HCT116 (cell line): ENCODE results near the gene ZC2HC1C. TPM values are rescaled to one million over a fixed set of nuclear protein-coding genes. Genes with fewer than 3 reads are reported as not detected.

Experiments
- ATAC-seq: fragments of 200-7000 bp; cut with Tn5 transposase; 2 replicates; pipeline ENCODE4 v1.9.1; 2020; ENCODE audit warnings: mild to moderate bottlenecking, moderate library complexity
- BruUV-seq: library from RNA; stranded (reverse); fragments of 400-500 nt; replicated peaks from 2 replicates; lab custom pipeline; 2021; lab: Mats Ljungman, UMichigan
- CTCF ChIA-PET: fragments of 300-600 bp; sonication (Branson Sonifier 250); formaldehyde crosslinking; loops from one replicate; lab custom pipeline; 2021; ENCODE audit warnings: antibody characterized with exemption; lab: Charles Lee
- POLR2A ChIA-PET: fragments of 300-600, 350-600 bp; sonication (Branson Sonifier 250); formaldehyde crosslinking; loops from one replicate; lab custom pipeline; 2021; ENCODE audit warnings: antibody characterized with exemption; lab: Charles Lee
- RAD21 ChIA-PET, 2 experiments: fragments of 300-600 bp; sonication (Branson Sonifier 250); formaldehyde crosslinking; loops; one replicate each; lab custom pipeline; 2023; ENCODE audit warnings: low total read pairs in 2 of 2; ENCODE audit not compliant: uncharacterized antibody in 2 of 2, unreplicated experiment in 2 of 2, low non-redundant PET in 1 of 2; lab: Charles Lee
- DNase-seq: peaks from one replicate; pipeline ENCODE4 v3.0.0-alpha.2; 2010; ENCODE audit warnings: low read depth, low spot score
- H2AFZ ChIP-seq: fragments of 200-600 bp; shearing (Covaris generic), sonication (generic); 2 replicates; pipeline ENCODE4 v1.6.1; 2017; ENCODE audit warnings: low read depth, mixed run types, mixed read lengths, antibody characterized with exemption, low read length; ENCODE audit not compliant: poor library complexity, severe bottlenecking
- H3K27ac ChIP-seq: 2 replicates; pipeline ENCODE4 v1.5.1; 2012; ENCODE audit warnings: low read depth, low read length
- H3K27me3 ChIP-seq: fragments of 200-600 bp; sonication (generic); 2 replicates; pipeline ENCODE4 v1.6.1; 2016; ENCODE audit warnings: mixed run types, low read length, mixed read lengths; ENCODE audit not compliant: insufficient read depth
- H3K36me3 ChIP-seq, 2 experiments: fragments of 200-500 bp in 1 of 2; fragments of 200-600 bp in 1 of 2; sonication (Bioruptor generic) in 1 of 2; sonication (generic) in 1 of 2; 2 replicates each; pipeline versions ENCODE4 v1.5.1 to v1.6.1; 2014 to 2016; ENCODE audit warnings: low read length in 2 of 2, inconsistent platforms in 1 of 2, mixed read lengths in 1 of 2, mixed run types in 1 of 2; ENCODE audit not compliant: insufficient read depth in 2 of 2, control insufficient read depth in 1 of 2
- H3K4me1 ChIP-seq, 2 experiments: fragments of 200-600 bp in 1 of 2; sonication (generic) in 1 of 2; 2 replicates each; pipeline versions ENCODE4 v1.5.1 to v1.6.1; 2012 to 2017; ENCODE audit warnings: low read length in 2 of 2, inconsistent platforms in 1 of 2, mild to moderate bottlenecking in 1 of 2, mixed read lengths in 1 of 2, mixed run types in 1 of 2, moderate library complexity in 1 of 2; ENCODE audit not compliant: insufficient read depth in 2 of 2, control insufficient read depth in 1 of 2
- H3K4me2 ChIP-seq: fragments of 200-600 bp; sonication (generic); 2 replicates; pipeline ENCODE4 v1.6.1; 2017; ENCODE audit warnings: mixed run types, low read length, mixed read lengths
- H3K4me3 ChIP-seq, 2 experiments: fragments of 200-600 bp in 1 of 2; sonication (generic) in 1 of 2; replicated peaks in 1 of 2; 2 replicates each; pipeline ENCODE4 v1.5.1; 2011 to 2016; ENCODE audit warnings: low read length in 2 of 2, control low read depth in 1 of 2, low read depth in 1 of 2, mild to moderate bottlenecking in 1 of 2, mixed read lengths in 1 of 2, mixed run types in 1 of 2
- H3K79me2 ChIP-seq: fragments of 200-600 bp; sonication (generic); 2 replicates; pipeline ENCODE4 v1.6.1; 2017; ENCODE audit warnings: mild to moderate bottlenecking, mixed run types, low read length, moderate library complexity, mixed read lengths; ENCODE audit not compliant: insufficient read depth
- H3K9ac ChIP-seq: fragments of 200-600 bp; sonication (generic); 2 replicates; pipeline ENCODE4 v1.6.1; 2016; ENCODE audit warnings: low read length, mixed read lengths
- H3K9me2 ChIP-seq: fragments of 200-600 bp; sonication (generic), shearing (Covaris generic); 2 replicates; pipeline ENCODE4 v1.6.1; 2017; ENCODE audit warnings: mixed run types, mild to moderate bottlenecking, moderate library complexity; ENCODE audit not compliant: insufficient read depth
- H3K9me3 ChIP-seq, 2 experiments: fragments of 200-500 bp in 1 of 2; fragments of 200-600 bp in 1 of 2; sonication (Bioruptor generic) in 1 of 2; sonication (generic) in 1 of 2; 2 replicates each; pipeline ENCODE4 v1.6.1; 2014 to 2017; ENCODE audit warnings: low read length in 2 of 2, mixed read lengths in 2 of 2, inconsistent platforms in 1 of 2, low read depth in 1 of 2, mild to moderate bottlenecking in 1 of 2, mixed run types in 1 of 2, moderate library complexity in 1 of 2; ENCODE audit not compliant: control insufficient read depth in 1 of 2, insufficient read depth in 1 of 2
- H4K20me1 ChIP-seq: fragments of 200-600 bp; sonication (generic), shearing (Covaris generic); 2 replicates; pipeline ENCODE4 v1.6.1; 2017; ENCODE audit warnings: mixed run types, mild to moderate bottlenecking, moderate library complexity; ENCODE audit not compliant: insufficient read depth
- ATF3 ChIP-seq: IDR thresholded peaks from 2 replicates; pipeline ENCODE4 v1.6.1; 2012
- ELF1 ChIP-seq: IDR thresholded peaks from 2 replicates; pipeline ENCODE4 v1.6.1; 2012; ENCODE audit warnings: low read depth, borderline replicate concordance
- EZH2 ChIP-seq: fragments of 200-600 bp; sonication (generic); IDR thresholded peaks from 2 replicates; pipeline ENCODE4 v1.6.1; 2017; ENCODE audit warnings: antibody characterized with exemption, mixed run types
- EZH2phosphoT487 ChIP-seq: fragments of 200-600 bp; IDR thresholded peaks from 2 replicates; pipeline ENCODE4 v1.6.1; 2018; ENCODE audit warnings: antibody characterized with exemption, borderline replicate concordance
- MAX ChIP-seq: IDR thresholded peaks from 2 replicates; pipeline ENCODE4 v1.6.1; 2012
- RAD21 ChIP-seq: IDR thresholded peaks from 2 replicates; pipeline ENCODE4 v1.6.1; 2012; ENCODE audit warnings: low read depth, mild to moderate bottlenecking
- REST ChIP-seq: IDR thresholded peaks from 2 replicates; pipeline ENCODE4 v1.6.1; 2012; ENCODE audit warnings: low read depth
- TCF7L2 ChIP-seq: IDR thresholded peaks from 2 replicates; pipeline ENCODE4 v1.7.0; 2011; ENCODE audit warnings: borderline replicate concordance, inconsistent platforms; ENCODE audit not compliant: insufficient read depth, insufficient read length; ENCODE audit errors: extremely low read depth
- YY1 ChIP-seq: IDR thresholded peaks from 2 replicates; pipeline ENCODE4 v1.6.1; 2011; ENCODE audit warnings: low read length, low read depth, moderate library complexity, mild to moderate bottlenecking; ENCODE audit not compliant: insufficient replicate concordance; ENCODE audit errors: extremely low read depth
- ZNF274 ChIP-seq: fragments of 200-500 bp; sonication (Bioruptor generic); IDR thresholded peaks from 2 replicates; pipeline ENCODE4 v1.6.1; 2014; ENCODE audit warnings: mild to moderate bottlenecking, low read depth, low read length, inconsistent platforms
- intact Hi-C: fragments of 100-400 bp; cut with micrococcal nuclease; formaldehyde crosslinking; loops from 2 replicates; pipeline ENCODE4 v1.10.0; 2022
- total RNA-seq: library from RNA; stranded (reverse); gene quantifications from one replicate; pipeline ENCODE4 v1.2.1, GENCODE V29; 2021; ENCODE audit not compliant: unreplicated experiment

Gene ZC2HC1C
- total RNA-seq, 1 experiment from 2014 or later = 0.98 TPM

- intact Hi-C loops = no loop called here
- Histone ChIP-seq H3K9me2 (no peaks in the 10 kb centered on the region), H3K4me3 (no peak overlapping the region), H3K36me3 (peaks cover 20 to 26% of the 10 kb centered on the region in 2 experiments), H3K27ac (no peak overlapping the region), H3K79me2 (peaks cover 10% of the 10 kb centered on the region), H3K27me3 (no peaks in the 10 kb centered on the region), H3K4me2 (no peak overlapping the region), H3K9me3 (no peaks in the 10 kb centered on the region), H2AFZ (no peak overlapping the region), H3K9ac (no peak overlapping the region), H4K20me1 (no peaks in the 10 kb centered on the region), H3K4me1 (peaks cover 21 to 23% of the 10 kb centered on the region in 2 experiments)
- ATAC-seq = no peak
- no TSS peak for BruUV-seq
- no peak for DNase-seq
- RAD21 ChIA-PET = no interaction called here
- TF ChIP-seq YY1 (no peak), ZNF274 (no peak), REST (no peak), MAX (no peak), ATF3 (no peak), RAD21 (no peak), EZH2 (no peak), EZH2phosphoT487 (no peak), ELF1 (no peak), TCF7L2 (no peak)
- CTCF ChIA-PET = no interaction called here
- POLR2A ChIA-PET = interaction anchor here (0.6 kb wide), 1 partner anchor 40 kb away, joined by 3 read pairs; no protein-coding TSS in a partner anchor
Measured at GRCh38 chr14:75120541-75121291, 51.3 kb downstream of the ZC2HC1C start.
